Smooth muscle cell of the brain vasculature (primary cell): ENCODE measurements around the gene TMEM128.
"Not testable (repeated sequence)": the region's sequence is repeated elsewhere in the genome, so short reads cannot be mapped to it uniquely, and the experiment has no call there.

ENCODE experiments used
- DNase-seq: peaks from one replicate; pipeline ENCODE4 v3.0.0-alpha.2; 2012; ENCODE audit warnings: low read depth, low spot score

Gene TMEM128

GRCh38 chr4:4195354-4195753 is 52.7 kb downstream of the TMEM128 start:
- no peak for DNase-seq

- not testable (repeated sequence) for DNase-seq
These were observed 59.5 kb downstream of the TMEM128 start for GRCh38 chr4:4188557-4188956.
